22Rv1 (cell line): ENCODE results near the gene NPY1R.

Experiments used
- H3K27ac ChIP-seq: fragments of 450-650 bp; 2 replicates; pipeline ENCODE4 v1.5.1; 2017
- CTCF ChIP-seq: fragments of 450-650 bp; IDR thresholded peaks from 2 replicates; pipeline ENCODE4 v1.5.1; 2017; ENCODE audit warnings: mild to moderate bottlenecking
- ZFX ChIP-seq: fragments of 450-650 bp; IDR thresholded peaks from 2 replicates; pipeline ENCODE4 v1.6.1; 2017; ENCODE audit warnings: antibody characterized with exemption, borderline replicate concordance

Gene NPY1R

GRCh38 chr4:163350672-163351071 lies 18.3 kb upstream of the NPY1R start:
- no peak for TF ChIP-seq ZFX
- no peak for TF ChIP-seq CTCF
- no peak overlapping the region for H3K27ac ChIP-seq

GRCh38 chr4:163344147-163345125 lies 12.0 kb upstream of the NPY1R start:
- TF ChIP-seq CTCF (no peak), ZFX (no peak)
- H3K27ac ChIP-seq: no peak overlapping the region

GRCh38 chr4:163343604-163344146 lies 11.3 kb upstream of the NPY1R start, which contains the start of gene NPY5R:
NPY5R (plus strand) TSS chr4:163343892; CDS start chr4:163350274, 6,382 bp downstream.
- TF ChIP-seq CTCF (no peak), ZFX (no peak)
- H3K27ac ChIP-seq: no peak within 1 kb of the TSS

GRCh38 chr4:163335384-163335783 lies 3.0 kb upstream of the NPY1R start:
- no peak overlapping the region for H3K27ac ChIP-seq
- no peak for TF ChIP-seq CTCF
- no peak for TF ChIP-seq ZFX

GRCh38 chr4:163331629-163332376 lies 593 bp downstream of the NPY1R start:
- TF ChIP-seq CTCF (peak; percentile 27), ZFX (no peak)
- H3K27ac ChIP-seq: no peak overlapping the region

GRCh38 chr4:163330916-163331628 lies 1.3 kb downstream of the NPY1R start:
- H3K27ac ChIP-seq: no peak overlapping the region
- TF ChIP-seq ZFX (no peak), CTCF (no peak)
